Uterus (tissue), 2 donors: ENCODE data around the gene SNTG2.

Source experiments
- CTCF ChIP-seq, 4 experiments: fragments of 200-600 bp in 2 of 4; fragments of 450-650 bp in 2 of 4; sonication (generic) in 2 of 4; IDR thresholded peaks; one replicate each; pipeline ENCODE4 v1.5.1; 2016 to 2019; ENCODE audit warnings: antibody characterized with exemption in 4 of 4, mild to moderate bottlenecking in 2 of 4, moderate library complexity in 1 of 4
- POLR2A ChIP-seq, 2 donors: fragments of 450-650 bp; IDR thresholded peaks; one replicate each; pipeline ENCODE4 v1.6.1; 2016; ENCODE audit warnings: antibody characterized with exemption in 2 of 2, mild to moderate bottlenecking in 1 of 2, moderate library complexity in 1 of 2

GRCh38 chr2:1266351-1266750 is 315.7 kb downstream of the SNTG2 start:
- TF ChIP-seq CTCF (IDR thresholded peaks at IDR 0.05) (no peak), POLR2A (IDR thresholded peaks at IDR 0.05) (no peak)
